A549 (cell line): ENCODE data around the gene COPS3. TPM values are rescaled to one million over a fixed set of nuclear protein-coding genes. Genes with fewer than 3 reads are reported as not detected.

Experiments
- ATAC-seq, 2 experiments: fragments of 200-7000 bp in 1 of 2; fragments of >200 bp in 1 of 2; cut with Nextera tagmentation in 1 of 2; cut with Tn5 transposase in 1 of 2; 3 replicates each; pipeline versions ENCODE4 v1.8.0 to v1.9.1; 2018 to 2020; ENCODE audit warnings: mild to moderate bottlenecking in 1 of 2, moderate library complexity in 1 of 2
- CTCF ChIA-PET: fragments of 300-600 bp; sonication (Branson Sonifier 250); formaldehyde crosslinking; extraction: SDS; loops from one replicate; lab custom pipeline; 2021; ENCODE audit warnings: antibody characterized with exemption, inconsistent platforms; lab: Yijun Ruan, JAX
- POLR2A ChIA-PET: fragments of 350-600 bp; formaldehyde crosslinking; extraction: SDS; loops from one replicate; lab custom pipeline; 2021; ENCODE audit warnings: antibody characterized with exemption, inconsistent platforms; lab: Yijun Ruan, JAX
- DNase-seq, 2 experiments: peaks; one replicate each; pipeline versions ENCODE4 v3.0.0 to v3.0.0-alpha.2; 2011 to 2016; ENCODE audit warnings: low read depth in 1 of 2, low spot score in 1 of 2
- FAIRE-seq: peaks from 2 replicates; lab custom pipeline; 2011; peaks lifted over from hg19 to GRCh38; lab: Jason Lieb, UNC
- H3K27ac ChIP-seq, 2 experiments: fragments of >200 bp; sonication (Bioruptor Twin); formaldehyde crosslinking; 3 replicates each; pipeline ENCODE4 v1.5.1; 2016 to 2017
- H3K4me1 ChIP-seq: fragments of >200 bp; sonication (Bioruptor Twin); formaldehyde crosslinking; 3 replicates; pipeline ENCODE4 v1.6.1; 2016
- H3K4me2 ChIP-seq: fragments of >200 bp; sonication (Bioruptor Twin); formaldehyde crosslinking; 3 replicates; pipeline ENCODE4 v1.6.1; 2016
- H3K4me3 ChIP-seq: fragments of >200 bp; sonication (Bioruptor Twin); formaldehyde crosslinking; 3 replicates; pipeline ENCODE4 v1.5.1; 2016
- H3K9me3 ChIP-seq: fragments of >200 bp; sonication (Bioruptor Twin); formaldehyde crosslinking; 3 replicates; pipeline ENCODE4 v1.6.1; 2016
- BHLHE40 ChIP-seq: IDR thresholded peaks from 2 replicates; pipeline ENCODE4 v1.6.1; 2012; ENCODE audit warnings: low read depth, low read length, inconsistent platforms
- CBX2 ChIP-seq: fragments of 200-600 bp; sonication (generic); IDR thresholded peaks from 2 replicates; pipeline ENCODE4 v1.6.1; 2016; ENCODE audit warnings: low read depth, mild to moderate bottlenecking, borderline replicate concordance
- E2F6 ChIP-seq: IDR thresholded peaks from 2 replicates; pipeline ENCODE4 v1.6.1; 2012; ENCODE audit warnings: low read depth, borderline replicate concordance
- EHF ChIP-seq: fragments of 250-450 bp; sonication (Bioruptor Pico); IDR thresholded peaks from 2 replicates; pipeline ENCODE4 v1.5.0; 2020; ENCODE audit warnings: mild to moderate bottlenecking
- EP300 ChIP-seq, 2 experiments: fragments of >200 bp; sonication (Bioruptor Twin); formaldehyde crosslinking; IDR thresholded peaks; 2 replicates in 1 of 2; 3 replicates in 1 of 2; pipeline ENCODE4 v1.6.1; 2016 to 2017
- GATA3 ChIP-seq: IDR thresholded peaks from 2 replicates; pipeline ENCODE4 v1.6.1; 2012; ENCODE audit warnings: borderline replicate concordance
- HDAC2 ChIP-seq: fragments of 200-600 bp; sonication (generic); IDR thresholded peaks from 2 replicates; pipeline ENCODE4 v1.6.1; 2016
- HES2 ChIP-seq: fragments of >200 bp; sonication (Bioruptor Twin); formaldehyde crosslinking; IDR thresholded peaks from 2 replicates; pipeline ENCODE4 v1.6.1; 2016
- HMGXB4 ChIP-seq: fragments of 250-450 bp; sonication (Bioruptor Pico); IDR thresholded peaks from 2 replicates; pipeline ENCODE4 v1.5.0; 2021; ENCODE audit warnings: mild to moderate bottlenecking, moderate library complexity, borderline replicate concordance
- JUN ChIP-seq, 2 experiments: fragments of >200 bp; sonication (Bioruptor Twin); formaldehyde crosslinking; IDR thresholded peaks; 2 replicates in 1 of 2; 3 replicates in 1 of 2; pipeline ENCODE4 v1.6.1; 2016 to 2017
- JUNB ChIP-seq: fragments of >200 bp; sonication (Bioruptor Twin); formaldehyde crosslinking; IDR thresholded peaks from 2 replicates; pipeline ENCODE4 v1.6.1; 2016
- MAFK ChIP-seq: fragments of 450-650 bp; IDR thresholded peaks from 2 replicates; pipeline ENCODE4 v1.6.1; 2014; ENCODE audit not compliant: partially characterized antibody
- MYC ChIP-seq: IDR thresholded peaks from 2 replicates; pipeline ENCODE4 v1.6.1; 2012; ENCODE audit warnings: mild to moderate bottlenecking, inconsistent platforms, low read length, improper control_type of control experiment, borderline replicate concordance
- PBX3 ChIP-seq: IDR thresholded peaks from 2 replicates; pipeline ENCODE4 v1.6.1; 2012
- POLR2A ChIP-seq: IDR thresholded peaks from 2 replicates; pipeline ENCODE4 v1.6.1; 2012; ENCODE audit warnings: mild to moderate bottlenecking, low read length
- RAD21 ChIP-seq, 2 experiments: fragments of >200 bp in 1 of 2; sonication (Bioruptor Twin) in 1 of 2; formaldehyde crosslinking in 1 of 2; IDR thresholded peaks in 1 of 2; conservative IDR thresholded peaks in 1 of 2; 2 replicates in 1 of 2; 3 replicates in 1 of 2; pipeline ENCODE4 v1.6.1; 2012 to 2018; ENCODE audit warnings: inconsistent platforms in 1 of 2
- USF2 ChIP-seq: fragments of 450-650 bp; IDR thresholded peaks from 2 replicates; pipeline ENCODE4 v1.6.1; 2014; ENCODE audit warnings: antibody characterized with exemption
- ZFP36 ChIP-seq: fragments of 450-650 bp; IDR thresholded peaks from 2 replicates; pipeline ENCODE4 v1.6.1; 2014; ENCODE audit warnings: borderline replicate concordance; ENCODE audit not compliant: partially characterized antibody
- ZSCAN20 ChIP-seq: fragments of 250-450 bp; sonication (Bioruptor Pico); IDR thresholded peaks from 2 replicates; pipeline ENCODE4 v1.8.0; 2022; ENCODE audit warnings: mild to moderate bottlenecking, moderate library complexity
- WGBS: methylation state at CpG from one replicate; pipeline ENCODE4 v1.1.6; 2017; ENCODE audit errors: missing lambda C conversion rate; 5-methylcytosine and 5-hydroxymethylcytosine counted together
- polyA plus RNA-seq, 4 experiments: library from polyadenylated mRNA; depleted of rRNA in 3 of 4; stranded (reverse); fragments of >200 nt; fragmentation: RNase III in 1 of 4; extraction: RNeasy Plus Mini Kit Qiagen cat#74134 plus additional on column Dnase treatment in 1 of 4; gene quantifications; 2 replicates in 3 of 4; 3 replicates in 1 of 4; pipeline ENCODE4 v1.2.3, GENCODE V29; 2011 to 2017
- TF ChIP-seq, protein P1 (sequence below): IDR thresholded peaks from 2 replicates; pipeline ENCODE4 v1.6.1; 2012
- TF ChIP-seq, protein P2 (sequence below): fragments of >200 bp; sonication (Bioruptor Twin); formaldehyde crosslinking; IDR thresholded peaks from 3 replicates; pipeline ENCODE4 v1.6.1; 2016

The COPS3 gene
- polyA plus RNA-seq, 2 of the 4 experiments (the other 2 are of a cell fraction) = 149 to 204 TPM

DNA sequence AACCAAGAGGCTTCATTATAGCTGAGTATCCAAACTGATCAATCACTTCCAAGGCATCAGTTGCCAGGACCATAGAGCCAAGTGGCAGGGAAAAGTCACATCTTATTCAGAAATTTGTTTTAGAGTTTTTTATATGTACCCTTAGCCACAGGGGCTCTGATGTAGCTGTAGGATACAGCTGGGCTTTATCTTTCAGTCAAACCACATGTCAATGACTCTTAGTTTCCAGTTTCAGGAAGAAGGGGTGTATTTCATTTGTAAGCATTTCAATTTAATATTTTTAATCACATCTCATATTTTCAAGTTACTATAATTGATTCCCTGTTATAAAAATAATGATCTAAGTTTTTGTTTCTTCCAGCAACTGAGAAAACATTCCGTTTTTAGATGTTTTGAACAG is 41.2 kb downstream of the COPS3 start:
- ATAC-seq (no peak), FAIRE-seq (no peak), DNase-seq (no peak)
- CTCF ChIA-PET = no interaction called here
- Histone ChIP-seq H3K4me2 (no peak overlapping the region), H3K9me3 (no peaks in the 10 kb centered on the region), H3K4me3 (no peak overlapping the region), H3K4me1 (peaks cover 16% of the 10 kb centered on the region), H3K27ac (no peak overlapping the region)
- POLR2A ChIA-PET = no interaction called here
- no peak for TF ChIP-seq EHF (CRISPR knock-in tag)
- no peak for TF ChIP-seq ZSCAN20 (CRISPR knock-in tag)
- no peak for TF ChIP-seq GATA3
- TF ChIP-seq HES2 = no peak
- no peak for TF ChIP-seq POLR2A
- no peak for TF ChIP-seq MAFK
- TF ChIP-seq ZFP36 = no peak
- 44% methylated on average over 1 of the region's 1 CpG for WGBS

DNA sequence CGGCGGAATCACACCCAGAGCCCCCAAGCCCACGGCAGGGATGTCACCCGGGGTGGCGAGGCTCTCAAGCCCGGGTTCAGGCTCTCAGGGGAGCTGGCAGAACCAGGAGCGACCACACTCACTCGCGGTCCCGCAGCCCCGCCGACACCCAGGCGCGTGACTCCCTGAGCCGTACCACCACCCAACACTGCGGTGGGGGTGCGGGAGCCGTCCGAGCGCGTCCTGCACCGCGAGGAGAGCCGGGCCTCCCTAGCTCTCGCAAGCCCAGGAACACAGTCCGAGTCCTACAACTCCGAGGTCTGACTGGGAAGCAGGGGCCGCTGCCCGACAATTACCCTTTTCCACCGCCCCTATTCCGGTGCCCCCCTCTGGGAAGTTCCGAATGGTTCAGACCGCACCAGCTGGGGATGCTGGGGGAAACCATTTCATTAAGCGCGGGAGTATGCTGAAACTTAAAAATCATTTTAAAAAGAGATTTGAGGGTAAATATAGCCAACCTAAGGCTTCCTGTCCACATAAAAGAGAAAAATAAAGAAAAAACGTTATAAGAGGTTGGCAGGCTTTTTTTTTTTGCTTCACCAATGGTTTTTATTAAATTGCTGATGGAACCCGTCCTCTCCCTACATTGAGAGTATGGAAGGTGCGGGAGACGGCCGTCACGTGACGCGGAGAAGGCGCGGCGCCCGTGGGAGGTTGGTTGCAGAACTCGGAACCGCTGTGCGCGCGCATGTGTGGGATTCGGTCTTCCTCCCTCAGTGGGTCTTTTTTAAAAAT is 43.8 kb downstream of the COPS3 start, which contains the start of gene FLCN:
Gene FLCN, minus strand, starts transcription at position 143 of the 774 bp plus-strand sequence. CDS start 9,031 bp downstream, outside the sequence.
- TF ChIP-seq MAFK = peak; percentile 45
- no peak for TF ChIP-seq CBX2
- TF ChIP-seq, protein P1, sequence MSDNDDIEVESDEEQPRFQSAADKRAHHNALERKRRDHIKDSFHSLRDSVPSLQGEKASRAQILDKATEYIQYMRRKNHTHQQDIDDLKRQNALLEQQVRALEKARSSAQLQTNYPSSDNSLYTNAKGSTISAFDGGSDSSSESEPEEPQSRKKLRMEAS = peak; percentile 87
- peak; percentile 98 for TF ChIP-seq GATA3
- TF ChIP-seq, protein P2, sequence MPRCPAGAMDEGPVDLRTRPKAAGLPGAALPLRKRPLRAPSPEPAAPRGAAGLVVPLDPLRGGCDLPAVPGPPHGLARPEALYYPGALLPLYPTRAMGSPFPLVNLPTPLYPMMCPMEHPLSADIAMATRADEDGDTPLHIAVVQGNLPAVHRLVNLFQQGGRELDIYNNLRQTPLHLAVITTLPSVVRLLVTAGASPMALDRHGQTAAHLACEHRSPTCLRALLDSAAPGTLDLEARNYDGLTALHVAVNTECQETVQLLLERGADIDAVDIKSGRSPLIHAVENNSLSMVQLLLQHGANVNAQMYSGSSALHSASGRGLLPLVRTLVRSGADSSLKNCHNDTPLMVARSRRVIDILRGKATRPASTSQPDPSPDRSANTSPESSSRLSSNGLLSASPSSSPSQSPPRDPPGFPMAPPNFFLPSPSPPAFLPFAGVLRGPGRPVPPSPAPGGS = peak; percentile 58; the same call in 2 of the 3 replicates
- peak; percentile 72 for TF ChIP-seq E2F6
- TF ChIP-seq HMGXB4 (CRISPR knock-in tag) = peak; percentile 91
- peak; percentile 98 for TF ChIP-seq USF2
- TF ChIP-seq MYC = peak; percentile 32; the same call in 1 of the 2 replicates
- TF ChIP-seq BHLHE40 = peak; percentile 72
- no peak for TF ChIP-seq JUNB
- TF ChIP-seq POLR2A = peak; percentile 85
- peak; percentile 86 for TF ChIP-seq PBX3
- TF ChIP-seq JUN (IDR thresholded peaks at IDR 0.05) = peak; percentile 70 to 90
- TF ChIP-seq HDAC2 = no peak
- TF ChIP-seq EP300 (IDR thresholded peaks at IDR 0.05) = no peak
- TF ChIP-seq RAD21 (conservative IDR thresholded peaks at IDR 0.05 in 1 of 2, IDR thresholded peaks at IDR 0.05 in 1 of 2) = no peak
- ChIA-PET CTCF (interaction anchor here (0.6 to 2.9 kb wide), 7 partner anchors 9 to 270 kb away, joined by 3 to 11 read pairs (median 4); no protein-coding TSS in a partner anchor), POLR2A (interaction anchor here (0.7 to 1.1 kb wide), 3 partner anchors 11 to 173 kb away, joined by 4 to 6 read pairs (median 5); no protein-coding TSS in a partner anchor)
- H3K27ac ChIP-seq = peak within 1 kb of the TSS; percentile 82 to 97
- H3K4me2 ChIP-seq = peak within 1 kb of the TSS; percentile 93
- DNase-seq (peak; percentile 91 to 92), FAIRE-seq (no peak), ATAC-seq (peak; percentile 90 to 92)
- 2% methylated on average over 30 of the region's 53 CpGs for WGBS
- H3K4me3 ChIP-seq = peak within 1 kb of the TSS; percentile 85
- peaks cover 16% of the 10 kb centered on the region for H3K4me1 ChIP-seq
- H3K9me3 ChIP-seq = no peaks in the 10 kb centered on the region
